A673 (cell line): ENCODE data around the gene EXTL1. TPM values are rescaled to one million over a fixed set of nuclear protein-coding genes. Genes with fewer than 3 reads are reported as not detected.

Experiments used
- BruUV-seq: library from RNA; stranded (reverse); fragments of 400-500 nt; replicated peaks from 2 replicates; lab custom pipeline; 2021; lab: Mats Ljungman, UMichigan
- CTCF ChIA-PET: fragments of 300-600 bp; sonication (Branson Sonifier 250); formaldehyde crosslinking; loops from one replicate; lab custom pipeline; 2022; ENCODE audit warnings: antibody characterized with exemption; lab: Charles Lee
- POLR2A ChIA-PET: fragments of 300-600 bp; sonication (Branson Sonifier 250); formaldehyde crosslinking; loops from one replicate; lab custom pipeline; 2022; ENCODE audit warnings: antibody characterized with exemption; ENCODE audit not compliant: low non-redundant PET; lab: Charles Lee
- DNase-seq: peaks from one replicate; pipeline ENCODE4 v3.0.0-alpha.2; 2015; ENCODE audit warnings: low spot score
- H3K27ac ChIP-seq: fragments of 200-600 bp; sonication (generic); 2 replicates; pipeline ENCODE4 v1.5.1; 2016; ENCODE audit warnings: mixed run types, low read depth, mild to moderate bottlenecking, mixed read lengths, antibody characterized with exemption, low read length; ENCODE audit not compliant: poor library complexity, severe bottlenecking
- H3K27me3 ChIP-seq: fragments of 200-600 bp; sonication (generic); replicated peaks from 2 replicates; pipeline ENCODE4 v1.6.1; 2017; ENCODE audit warnings: mixed run types, low read depth, mild to moderate bottlenecking, mixed read lengths, antibody characterized with exemption, low read length; ENCODE audit not compliant: insufficient read depth, poor library complexity
- H3K36me3 ChIP-seq: fragments of 200-600 bp; sonication (generic); 2 replicates; pipeline ENCODE4 v1.6.1; 2016; ENCODE audit warnings: mixed run types, mild to moderate bottlenecking, mixed read lengths, antibody characterized with exemption, low read length; ENCODE audit not compliant: insufficient read depth, poor library complexity, severe bottlenecking
- H3K4me1 ChIP-seq: fragments of 200-600 bp; sonication (generic); 2 replicates; pipeline ENCODE4 v1.6.1; 2017; ENCODE audit warnings: mixed run types, mild to moderate bottlenecking, mixed read lengths, antibody characterized with exemption, low read length; ENCODE audit not compliant: insufficient read depth, poor library complexity, severe bottlenecking
- H3K4me3 ChIP-seq: fragments of 200-600 bp; sonication (generic); 2 replicates; pipeline ENCODE4 v1.5.1; 2016; ENCODE audit warnings: low read depth, mixed run types, mild to moderate bottlenecking, mixed read lengths, low read length; ENCODE audit not compliant: poor library complexity, severe bottlenecking
- H3K9me3 ChIP-seq: fragments of 200-600 bp; sonication (generic); 2 replicates; pipeline ENCODE4 v1.6.1; 2016; ENCODE audit warnings: mixed run types, low read depth, mild to moderate bottlenecking, mixed read lengths, antibody characterized with exemption, low read length; ENCODE audit not compliant: poor library complexity, severe bottlenecking
- EZH2 ChIP-seq: fragments of 200-600 bp; sonication (generic); IDR thresholded peaks from 2 replicates; pipeline ENCODE4 v1.6.1; 2017; ENCODE audit warnings: borderline replicate concordance, low read depth, mild to moderate bottlenecking, mixed read lengths, antibody characterized with exemption, low read length; ENCODE audit not compliant: poor library complexity, severe bottlenecking
- intact Hi-C: fragments of 100-400 bp; cut with micrococcal nuclease; formaldehyde crosslinking; loops from one replicate; pipeline ENCODE4 v1.10.0; 2022; ENCODE audit not compliant: unreplicated experiment
- total RNA-seq: library from RNA; stranded (reverse); gene quantifications from 2 replicates; pipeline ENCODE4 v1.2.3, GENCODE V29; 2021
- TF ChIP-seq, protein P1 (sequence below): fragments of 300-800, 200-600 bp; sonication (generic); conservative IDR thresholded peaks from 2 replicates; pipeline ENCODE4 v1.5.1; 2017; ENCODE audit warnings: low read depth, mild to moderate bottlenecking, antibody characterized with exemption, low read length, moderate library complexity, mixed read lengths

EXTL1 gene
- total RNA-seq, 1 experiment from 2014 or later, result not detected

DNA sequence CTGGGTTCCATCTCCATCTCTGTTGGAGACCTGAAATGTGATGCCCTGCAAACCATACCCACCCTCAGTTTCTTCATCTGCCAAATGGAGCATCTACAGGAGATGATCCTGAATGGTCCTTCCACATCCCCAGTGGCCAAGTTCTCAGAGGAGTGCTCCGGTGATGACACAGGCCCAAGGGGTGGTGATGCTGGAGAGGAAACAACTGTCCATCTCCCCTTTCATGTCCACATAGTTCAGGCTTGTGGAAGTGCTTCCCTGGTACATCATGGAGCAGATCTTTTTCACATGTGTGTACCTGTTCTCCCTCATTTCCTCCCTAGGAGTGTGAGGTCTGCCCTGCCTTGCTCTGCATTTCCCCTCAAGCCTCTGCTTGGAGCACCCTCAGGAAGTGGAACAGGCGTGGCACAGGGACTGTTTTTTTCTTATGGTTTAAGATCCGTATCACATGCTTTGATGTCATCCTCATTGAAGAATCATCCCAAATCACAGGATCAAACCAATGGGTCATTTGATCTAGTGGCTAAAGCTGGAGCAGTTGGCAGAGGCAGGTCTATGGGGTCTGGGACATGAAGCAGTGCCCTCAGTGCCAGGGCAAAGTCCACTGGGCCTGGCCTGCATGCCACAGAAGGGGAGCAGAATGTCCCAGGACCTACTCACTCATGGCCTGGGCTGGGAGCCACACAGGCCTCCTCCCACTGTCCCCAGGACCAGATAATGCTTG lies 54.0 kb downstream of the EXTL1 start:
- H3K4me3 ChIP-seq, result no peak overlapping the region
- H3K36me3 ChIP-seq, result no peaks in the 10 kb centered on the region
- BruUV-seq, result no TSS peak
- H3K27ac ChIP-seq, result no peak overlapping the region
- H3K9me3 ChIP-seq, result no peaks in the 10 kb centered on the region
- no peaks in the 10 kb centered on the region for H3K4me1 ChIP-seq
- intact Hi-C loops, result no loop called here
- no peak for DNase-seq
- TF ChIP-seq EZH2, result no peak
- TF ChIP-seq, protein P1, sequence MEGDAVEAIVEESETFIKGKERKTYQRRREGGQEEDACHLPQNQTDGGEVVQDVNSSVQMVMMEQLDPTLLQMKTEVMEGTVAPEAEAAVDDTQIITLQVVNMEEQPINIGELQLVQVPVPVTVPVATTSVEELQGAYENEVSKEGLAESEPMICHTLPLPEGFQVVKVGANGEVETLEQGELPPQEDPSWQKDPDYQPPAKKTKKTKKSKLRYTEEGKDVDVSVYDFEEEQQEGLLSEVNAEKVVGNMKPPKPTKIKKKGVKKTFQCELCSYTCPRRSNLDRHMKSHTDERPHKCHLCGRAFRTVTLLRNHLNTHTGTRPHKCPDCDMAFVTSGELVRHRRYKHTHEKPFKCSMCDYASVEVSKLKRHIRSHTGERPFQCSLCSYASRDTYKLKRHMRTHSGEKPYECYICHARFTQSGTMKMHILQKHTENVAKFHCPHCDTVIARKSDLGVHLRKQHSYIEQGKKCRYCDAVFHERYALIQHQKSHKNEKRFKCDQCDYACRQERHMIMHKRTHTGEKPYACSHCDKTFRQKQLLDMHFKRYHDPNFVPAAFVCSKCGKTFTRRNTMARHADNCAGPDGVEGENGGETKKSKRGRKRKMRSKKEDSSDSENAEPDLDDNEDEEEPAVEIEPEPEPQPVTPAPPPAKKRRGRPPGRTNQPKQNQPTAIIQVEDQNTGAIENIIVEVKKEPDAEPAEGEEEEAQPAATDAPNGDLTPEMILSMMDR, result no peak
- CTCF ChIA-PET, result no interaction called here
- peaks cover 24% of the 10 kb centered on the region for H3K27me3 ChIP-seq
- POLR2A ChIA-PET, result no interaction called here

DNA sequence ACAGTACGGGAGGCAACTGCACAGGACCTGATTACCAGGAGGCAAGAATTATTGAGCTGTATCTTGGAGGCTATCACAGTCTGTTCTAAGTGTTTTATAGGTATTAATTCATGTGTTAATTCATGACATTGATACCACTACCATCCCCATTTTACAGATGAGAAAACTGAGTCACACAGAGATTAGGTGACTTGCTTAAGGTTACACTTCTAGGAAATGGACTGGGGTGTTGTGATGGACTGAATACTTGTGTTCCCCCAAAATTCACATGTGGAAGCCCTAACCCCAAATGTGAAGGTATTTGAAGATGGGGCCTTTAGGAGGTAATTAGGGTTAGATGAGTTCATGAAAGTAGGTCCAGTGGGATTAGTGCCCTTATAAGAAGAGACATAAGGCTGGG lies 55.9 kb downstream of the EXTL1 start:
- no peaks in the 10 kb centered on the region for H3K36me3 ChIP-seq
- H3K9me3 ChIP-seq, result no peaks in the 10 kb centered on the region
- intact Hi-C loops, result no loop called here
- DNase-seq, result no peak
- CTCF ChIA-PET, result no interaction called here
- TF ChIP-seq EZH2, result no peak
- TF ChIP-seq, protein P1, result no peak
- POLR2A ChIA-PET, result no interaction called here
- no peak overlapping the region for H3K27ac ChIP-seq
- H3K4me3 ChIP-seq, result no peak overlapping the region
- H3K4me1 ChIP-seq, result no peaks in the 10 kb centered on the region
- H3K27me3 ChIP-seq, result peaks cover 8% of the 10 kb centered on the region
- no TSS peak for BruUV-seq

DNA sequence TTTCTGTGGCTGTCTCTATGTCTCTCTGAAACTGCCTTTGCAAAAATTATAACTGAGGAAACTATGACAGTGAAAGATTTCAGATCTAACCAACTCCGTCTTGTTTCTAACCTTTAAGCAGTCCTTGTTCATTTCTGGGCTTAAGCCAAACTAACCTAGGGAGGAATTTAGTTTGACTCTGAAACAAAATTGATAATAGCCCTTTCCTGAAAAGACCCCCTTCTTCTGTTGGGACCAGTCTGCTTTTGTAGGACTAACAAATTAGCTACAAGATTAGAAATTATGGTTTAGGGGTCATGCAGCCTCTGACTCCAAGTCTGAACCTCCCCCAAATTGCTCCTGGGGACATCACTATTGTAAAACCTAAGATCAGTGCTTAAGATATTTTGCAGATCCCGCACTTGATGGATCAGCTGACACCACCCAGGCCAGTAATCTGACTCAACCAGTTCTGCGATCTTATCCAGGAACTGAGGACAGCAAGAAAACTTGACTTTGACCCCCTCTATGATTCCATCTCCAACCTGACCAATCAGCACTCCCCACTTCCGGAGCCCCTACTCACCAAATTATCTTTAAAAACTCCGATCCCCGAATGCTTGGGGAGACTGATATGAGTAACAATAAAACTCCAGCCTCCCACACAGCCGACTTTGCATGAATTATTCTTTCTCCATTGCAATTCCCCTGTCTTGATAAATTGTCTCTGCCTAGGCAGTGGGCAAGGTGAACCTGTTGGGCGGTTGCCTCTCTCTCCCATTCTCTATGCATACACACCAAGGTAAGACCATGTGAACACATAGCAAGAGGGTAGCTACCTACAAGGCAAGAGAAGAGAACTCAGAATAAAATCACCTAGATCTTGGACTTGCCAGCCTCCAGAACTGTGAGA lies 57.0 kb downstream of the EXTL1 start:
- no peaks in the 10 kb centered on the region for H3K4me1 ChIP-seq
- POLR2A ChIA-PET, result interaction anchor here (0.6 kb wide), 1 partner anchor 1156 kb away, joined by 10 read pairs; the partner anchor contains the start of gene WDTC1
- TF ChIP-seq, protein P1, result no peak
- no peak for TF ChIP-seq EZH2
- intact Hi-C loops, result no loop called here
- H3K4me3 ChIP-seq, result no peak overlapping the region
- no peaks in the 10 kb centered on the region for H3K36me3 ChIP-seq
- DNase-seq, result no peak
- BruUV-seq, result no TSS peak
- H3K27ac ChIP-seq, result no peak overlapping the region
- no peaks in the 10 kb centered on the region for H3K9me3 ChIP-seq
- CTCF ChIA-PET, result no interaction called here
- H3K27me3 ChIP-seq, result peaks cover 1% of the 10 kb centered on the region
